ENCODE data around the gene DSCAML1. TPM values are rescaled to one million over a fixed set of nuclear protein-coding genes. Genes with fewer than 3 reads are reported as not detected.

Gene DSCAML1
- total and polyA plus RNA-seq, 2 of the 8 experiments (the other 6 are each of a cell fraction or from before 2014, with no cell fraction given) = 0.19 to 0.24 TPM

DNA sequence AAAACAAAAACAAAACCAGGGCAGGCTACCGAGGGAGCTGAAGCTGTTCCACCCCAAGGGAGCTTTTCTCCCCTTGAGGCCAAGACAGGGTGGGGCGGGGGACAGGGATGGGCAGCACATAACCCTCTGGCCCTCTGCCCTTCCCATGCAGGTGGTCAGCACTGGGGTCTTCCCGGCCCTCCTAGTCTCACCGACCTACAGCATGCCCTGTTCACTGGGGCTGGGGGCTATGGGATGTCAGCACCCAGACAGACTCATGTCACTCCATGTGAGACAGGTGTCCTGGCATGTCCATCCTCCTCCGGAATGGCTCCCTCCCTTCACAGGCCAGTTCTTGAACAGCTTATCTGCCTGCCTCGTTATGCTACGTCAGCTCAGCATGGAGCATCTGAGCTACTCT, 51.7 kb downstream of the DSCAML1 start:
- H3K27ac ChIP-seq (ENCODE audit: low read depth, low read length) = no peak overlapping the region
- H3K4me3 ChIP-seq (ENCODE audit: extremely low read depth in 1 of 4, insufficient read depth in 2 of 4, low read depth in 3 of 4, low read length in 4 of 4) = no peak overlapping the region
- no peak overlapping the region for H3K4ac ChIP-seq (replicated peaks; ENCODE audit: insufficient read length, low read depth, low read length)
- peaks cover 0 to 4% (median 1%) of the 10 kb centered on the region in 4 experiments; a peak in 5 of 7 replicates for H3K4me1 ChIP-seq (replicated peaks in 1 of 4; ENCODE audit: control insufficient read depth in 3 of 4, insufficient read depth in 4 of 4, low read length in 3 of 4)
- H3K36me3 ChIP-seq (ENCODE audit: control insufficient read depth in 2 of 4, insufficient read depth in 4 of 4, low read length in 3 of 4) = no peaks in the 10 kb centered on the region
- H2BK5ac ChIP-seq (ENCODE audit: low read depth, low read length) = no peak overlapping the region
- 75% methylated on average over 7 of the region's 7 CpGs; no CpG with 5 or more reads in 1 of the 2 experiments for WGBS, 2 experiments (ENCODE audit: extremely low coverage in 1 of 2, insufficient coverage in 1 of 2, insufficient read length in 1 of 2, insufficient replicate concordance in 2 of 2, low coverage in 1 of 2, low lambda C conversion rate in 2 of 2, missing lambda C conversion rate in 1 of 2)
- H3K27me3 ChIP-seq (replicated peaks in 1 of 4; ENCODE audit: control insufficient read depth in 3 of 4, extremely low read depth in 1 of 4, insufficient read depth in 3 of 4, low read length in 3 of 4) = no peaks in the 10 kb centered on the region; a peak in 1 of 7 replicates
- no peak for DNase-seq (ENCODE audit: low read depth in 1 of 2, low spot score in 2 of 2)
- no peak overlapping the region for H3K4me2 ChIP-seq (ENCODE audit: insufficient read depth in 1 of 2, low read depth in 2 of 2, low read length in 2 of 2)
- H3K9me3 ChIP-seq (ENCODE audit: insufficient read depth in 2 of 2, low read depth in 1 of 2, low read length in 1 of 2) = no peaks in the 10 kb centered on the region
- CTCF ChIA-PET (ENCODE audit: partially characterized antibody) = interaction anchor here (0.7 kb wide), 1 partner anchor 55 kb away, joined by 3 read pairs; no protein-coding TSS in a partner anchor
- H2BK20ac ChIP-seq (ENCODE audit: low read length) = no peak overlapping the region
- H4K91ac ChIP-seq (replicated peaks; ENCODE audit: insufficient read length, low read length) = peak overlapping the region; percentile 20
- H2BK120ac ChIP-seq (replicated peaks; ENCODE audit: low read depth, low read length) = no peak overlapping the region
- H4K20me1 ChIP-seq (replicated peaks in 1 of 2; ENCODE audit: control insufficient read depth in 1 of 2, insufficient read depth in 2 of 2, low read length in 2 of 2) = no peaks in the 10 kb centered on the region
- H2AFZ ChIP-seq (ENCODE audit: low read length) = no peak overlapping the region
- no peaks in the 10 kb centered on the region; the same call in 1 of the 2 replicates for H3K79me1 ChIP-seq (ENCODE audit: low read depth, low read length)
- peak overlapping the region; percentile 30; the same call in 1 of the 2 replicates for H2BK12ac ChIP-seq (ENCODE audit: low read depth, low read length)
- no peak overlapping the region for H3K14ac ChIP-seq (ENCODE audit: insufficient read length)
- no peak overlapping the region for H4K5ac ChIP-seq (ENCODE audit: insufficient read length, low read depth, low read length)
- H3K18ac ChIP-seq (ENCODE audit: extremely low read depth, low read length) = no peak overlapping the region
- H3K56ac ChIP-seq (replicated peaks; ENCODE audit: insufficient read length, low read depth, low read length) = no peak overlapping the region
- no peak for FAIRE-seq
- H3K23ac ChIP-seq (ENCODE audit: insufficient read length) = no peak overlapping the region
- no peaks in the 10 kb centered on the region for H3K79me2 ChIP-seq (ENCODE audit: control insufficient read depth in 1 of 2, insufficient read depth in 2 of 2, low read length in 2 of 2)
- POLR2A ChIA-PET (ENCODE audit: partially characterized antibody) = no interaction called here
- no peaks in the 10 kb centered on the region for H3K23me2 ChIP-seq (ENCODE audit: low read depth, low read length)
- no peak overlapping the region for H2BK15ac ChIP-seq (ENCODE audit: low read length)
- H4K8ac ChIP-seq (ENCODE audit: extremely low read depth, insufficient read depth, low read length) = no peak overlapping the region
- H2AK5ac ChIP-seq (ENCODE audit: low read depth, low read length) = no peak overlapping the region
- H3K9ac ChIP-seq (replicated peaks in 1 of 4; ENCODE audit: extremely low read depth in 1 of 4, low read depth in 3 of 4, low read length in 3 of 4) = no peak overlapping the region
- TF ChIP-seq POU5F1 (IDR thresholded peaks at IDR 0.05; ENCODE audit: low read depth, low read length) (no peak), RAD21 (IDR thresholded peaks at IDR 0.05 in 1 of 2, conservative IDR thresholded peaks at IDR 0.05 in 1 of 2; ENCODE audit: low read depth in 2 of 2, low read length in 2 of 2) (no peak), POLR2AphosphoS5 (IDR thresholded peaks at IDR 0.05; ENCODE audit: low read depth, low read length) (no peak), SIX5 (IDR thresholded peaks at IDR 0.05; ENCODE audit: low read depth, low read length) (no peak), EP300 (IDR thresholded peaks at IDR 0.05; ENCODE audit: borderline replicate concordance in 1 of 2, low read depth in 2 of 2, low read length in 2 of 2) (no peak), JUND (IDR thresholded peaks at IDR 0.05; ENCODE audit: low read length) (no peak), FOSL1 (IDR thresholded peaks at IDR 0.05; ENCODE audit: insufficient read depth, low read depth, low read length) (no peak), SUZ12 (IDR thresholded peaks at IDR 0.05; ENCODE audit: low read length) (no peak)
- TF ChIP-seq, protein P1, sequence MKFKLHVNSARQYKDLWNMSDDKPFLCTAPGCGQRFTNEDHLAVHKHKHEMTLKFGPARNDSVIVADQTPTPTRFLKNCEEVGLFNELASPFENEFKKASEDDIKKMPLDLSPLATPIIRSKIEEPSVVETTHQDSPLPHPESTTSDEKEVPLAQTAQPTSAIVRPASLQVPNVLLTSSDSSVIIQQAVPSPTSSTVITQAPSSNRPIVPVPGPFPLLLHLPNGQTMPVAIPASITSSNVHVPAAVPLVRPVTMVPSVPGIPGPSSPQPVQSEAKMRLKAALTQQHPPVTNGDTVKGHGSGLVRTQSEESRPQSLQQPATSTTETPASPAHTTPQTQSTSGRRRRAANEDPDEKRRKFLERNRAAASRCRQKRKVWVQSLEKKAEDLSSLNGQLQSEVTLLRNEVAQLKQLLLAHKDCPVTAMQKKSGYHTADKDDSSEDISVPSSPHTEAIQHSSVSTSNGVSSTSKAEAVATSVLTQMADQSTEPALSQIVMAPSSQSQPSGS (IDR thresholded peaks at IDR 0.05; ENCODE audit: low read length) = no peak

All from H1 (cell line).